SU-DHL-6 (cell line): ENCODE measurements around the gene NTSR1.

Experiments used
- H2AFZ ChIP-seq: fragments of 200-600 bp; sonication (generic); 2 replicates; pipeline ENCODE4 v1.6.1; 2014; ENCODE audit warnings: low read depth, mild to moderate bottlenecking, moderate library complexity, mixed read lengths, antibody characterized with exemption, low read length; ENCODE audit not compliant: severe bottlenecking
- H3F3A ChIP-seq: fragments of 200-600 bp; shearing (Covaris generic); 2 replicates; pipeline ENCODE4 v1.6.0; 2016; ENCODE audit warnings: antibody characterized with exemption, mild to moderate bottlenecking; ENCODE audit not compliant: insufficient read depth
- H3K27ac ChIP-seq: fragments of 200-600 bp; sonication (generic); 2 replicates; pipeline ENCODE4 v1.5.1; 2016; ENCODE audit warnings: low read depth, mild to moderate bottlenecking, low read length, moderate library complexity, mixed read lengths
- H3K27me3 ChIP-seq: fragments of 200-600 bp; sonication (generic), shearing (Covaris generic); 2 replicates; pipeline ENCODE4 v1.6.0; 2014; ENCODE audit warnings: mild to moderate bottlenecking, low read length
- H3K36me3 ChIP-seq: fragments of 200-600 bp; sonication (generic); 2 replicates; pipeline ENCODE4 v1.6.1; 2014; ENCODE audit warnings: mild to moderate bottlenecking, low read length, mixed read lengths
- H3K4me2 ChIP-seq: fragments of 300-600, 200-600 bp; shearing (Covaris generic), sonication (generic); 2 replicates; pipeline ENCODE4 v1.6.0; 2014; ENCODE audit warnings: low read length, low read depth, mild to moderate bottlenecking; ENCODE audit not compliant: poor library complexity, severe bottlenecking
- H3K4me3 ChIP-seq: fragments of 200-600 bp; sonication (generic); 2 replicates; pipeline ENCODE4 v1.5.1; 2014; ENCODE audit warnings: antibody characterized with exemption, low read length, mild to moderate bottlenecking, mixed read lengths; ENCODE audit not compliant: insufficient read depth, poor library complexity, severe bottlenecking
- H3K79me2 ChIP-seq: fragments of 200-600 bp; sonication (generic); 2 replicates; pipeline ENCODE4 v1.6.1; 2014; ENCODE audit warnings: mild to moderate bottlenecking, low read length, moderate library complexity; ENCODE audit not compliant: insufficient read depth
- H3K9ac ChIP-seq: fragments of 200-600 bp; sonication (generic); 2 replicates; pipeline ENCODE4 v1.7.0; 2014; ENCODE audit warnings: mild to moderate bottlenecking, low read length
- H3K9me2 ChIP-seq: fragments of 200-600 bp; sonication (generic); replicated peaks from 2 replicates; pipeline ENCODE4 v1.6.1; 2014; ENCODE audit warnings: low read length; ENCODE audit not compliant: insufficient read depth
- H3K9me3 ChIP-seq: fragments of 200-600 bp; sonication (generic); 2 replicates; pipeline ENCODE4 v1.6.1; 2014; ENCODE audit warnings: low read length, mixed read lengths; ENCODE audit not compliant: insufficient read depth
- H4K20me1 ChIP-seq: fragments of 200-600 bp; sonication (generic); 2 replicates; pipeline ENCODE4 v1.6.1; 2014; ENCODE audit warnings: low read depth, mild to moderate bottlenecking, antibody characterized with exemption, low read length, moderate library complexity, mixed read lengths
- EZH2phosphoT487 ChIP-seq: fragments of 200-600 bp; sonication (generic), shearing (Covaris generic); conservative IDR thresholded peaks from 2 replicates; pipeline ENCODE4 v1.6.1; 2018; ENCODE audit warnings: mild to moderate bottlenecking, antibody characterized with exemption, low read length, moderate library complexity, mixed read lengths
- TF ChIP-seq, protein P1 (sequence below): fragments of 200-600 bp; sonication (generic); IDR thresholded peaks from one replicate; pipeline ENCODE4 v1.5.1; 2017; ENCODE audit warnings: antibody characterized with exemption, mild to moderate bottlenecking, low read length, moderate library complexity; ENCODE audit not compliant: insufficient read depth, poor library complexity, severe bottlenecking

Gene NTSR1

DNA sequence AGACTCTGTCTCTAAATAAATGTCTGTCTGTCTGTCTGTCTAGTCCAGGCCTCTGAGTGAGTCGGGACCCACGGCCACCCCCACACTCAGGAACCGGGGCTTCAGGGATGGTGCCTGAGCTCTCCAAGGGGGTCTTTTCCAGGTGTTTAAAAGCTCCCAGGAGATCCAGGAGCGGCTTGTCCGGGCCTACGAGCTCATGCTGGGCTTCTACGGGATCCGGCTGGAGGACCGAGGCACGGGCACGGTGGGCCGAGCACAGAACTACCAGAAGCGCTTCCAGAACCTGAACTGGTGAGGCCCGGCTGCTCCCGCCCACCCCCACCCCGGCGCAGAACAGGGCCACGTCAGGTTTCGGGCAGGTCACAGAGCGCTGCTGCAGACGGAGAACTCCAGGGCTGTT is 102.7 kb downstream of the NTSR1 start:
- Histone ChIP-seq H3K9ac (no peak overlapping the region), H4K20me1 (no peaks in the 10 kb centered on the region), H3K4me2 (no peak overlapping the region), H2AFZ (no peak overlapping the region), H3K4me3 (no peak overlapping the region), H3K9me2 (no peaks in the 10 kb centered on the region), H3F3A (peaks cover under 1% of the 10 kb centered on the region; the same call in 1 of the 2 replicates), H3K27ac (no peak overlapping the region), H3K9me3 (no peaks in the 10 kb centered on the region), H3K27me3 (no peaks in the 10 kb centered on the region), H3K36me3 (no peaks in the 10 kb centered on the region), H3K79me2 (no peaks in the 10 kb centered on the region)
- no peak for TF ChIP-seq EZH2phosphoT487
- TF ChIP-seq, protein P1, sequence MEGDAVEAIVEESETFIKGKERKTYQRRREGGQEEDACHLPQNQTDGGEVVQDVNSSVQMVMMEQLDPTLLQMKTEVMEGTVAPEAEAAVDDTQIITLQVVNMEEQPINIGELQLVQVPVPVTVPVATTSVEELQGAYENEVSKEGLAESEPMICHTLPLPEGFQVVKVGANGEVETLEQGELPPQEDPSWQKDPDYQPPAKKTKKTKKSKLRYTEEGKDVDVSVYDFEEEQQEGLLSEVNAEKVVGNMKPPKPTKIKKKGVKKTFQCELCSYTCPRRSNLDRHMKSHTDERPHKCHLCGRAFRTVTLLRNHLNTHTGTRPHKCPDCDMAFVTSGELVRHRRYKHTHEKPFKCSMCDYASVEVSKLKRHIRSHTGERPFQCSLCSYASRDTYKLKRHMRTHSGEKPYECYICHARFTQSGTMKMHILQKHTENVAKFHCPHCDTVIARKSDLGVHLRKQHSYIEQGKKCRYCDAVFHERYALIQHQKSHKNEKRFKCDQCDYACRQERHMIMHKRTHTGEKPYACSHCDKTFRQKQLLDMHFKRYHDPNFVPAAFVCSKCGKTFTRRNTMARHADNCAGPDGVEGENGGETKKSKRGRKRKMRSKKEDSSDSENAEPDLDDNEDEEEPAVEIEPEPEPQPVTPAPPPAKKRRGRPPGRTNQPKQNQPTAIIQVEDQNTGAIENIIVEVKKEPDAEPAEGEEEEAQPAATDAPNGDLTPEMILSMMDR, result no peak

DNA sequence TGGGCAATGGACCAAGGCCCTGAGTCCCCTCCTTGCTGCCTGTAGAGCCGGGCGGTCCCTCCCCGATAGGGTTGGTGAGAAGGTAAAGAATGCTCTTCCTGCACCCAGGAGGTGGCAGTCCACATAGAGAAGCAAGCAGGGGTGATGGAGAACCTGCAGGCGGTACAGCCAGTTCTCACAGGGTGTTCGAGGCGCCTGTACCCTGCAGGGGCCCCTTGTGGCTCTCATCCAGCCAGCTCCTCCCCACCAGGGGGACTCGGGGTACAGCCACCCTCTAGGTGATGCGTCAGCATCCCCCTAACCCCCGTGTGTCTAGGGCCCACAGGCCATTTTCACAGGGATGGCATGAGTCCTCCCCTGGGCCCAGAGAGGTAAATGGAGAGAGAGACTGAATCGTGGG is 103.1 kb downstream of the NTSR1 start:
- H3K9ac ChIP-seq, result no peak overlapping the region
- no peak overlapping the region for H2AFZ ChIP-seq
- H3K79me2 ChIP-seq, result no peaks in the 10 kb centered on the region
- no peaks in the 10 kb centered on the region for H3F3A ChIP-seq
- no peaks in the 10 kb centered on the region for H3K9me3 ChIP-seq
- no peaks in the 10 kb centered on the region for H3K36me3 ChIP-seq
- H3K4me2 ChIP-seq, result no peak overlapping the region
- H3K27me3 ChIP-seq, result no peaks in the 10 kb centered on the region
- no peak overlapping the region for H3K27ac ChIP-seq
- no peaks in the 10 kb centered on the region for H4K20me1 ChIP-seq
- no peak for TF ChIP-seq EZH2phosphoT487
- TF ChIP-seq, protein P1, result no peak
- H3K9me2 ChIP-seq, result no peaks in the 10 kb centered on the region
- H3K4me3 ChIP-seq, result no peak overlapping the region
